Right ventricle myocardium superior (tissue), 1 donor: ENCODE results near the gene CACNB2. TPM values are rescaled to one million over a fixed set of nuclear protein-coding genes. Genes with fewer than 3 reads are reported as not detected.
A peak's percentile ranks its signal among the peaks of the same experiment; 100 is the strongest.
"Not testable (repeated sequence)": the region's sequence is repeated elsewhere in the genome, so short reads cannot be mapped to it uniquely, and the experiment has no call there.

Experiments used
- ATAC-seq: fragments of 200-7000 bp; cut with Tn5 transposase; one replicate; pipeline ENCODE4 v1.9.1; 2020; ENCODE audit warnings: mild to moderate bottlenecking; ENCODE audit not compliant: poor library complexity
- DNase-seq: peaks from one replicate; pipeline ENCODE4 v3.0.0-alpha.2; 2020
- intact Hi-C: fragments of 100-400 bp; cut with DNase I; formaldehyde crosslinking; loops from one replicate; pipeline ENCODE4 v1.11.2; 2022
- total RNA-seq: library from RNA; stranded (reverse); fragmentation: NEBNext Ultra II Directional; extraction: Animal tissue kit (Norgen Biotek cat#: 25700); gene quantifications from one replicate; pipeline ENCODE4 v1.2.1, GENCODE V29; 2021
- donor health status: DM: no; HTN: yes; CAD: no; lungs with severe emphysema.

Gene CACNB2
- total RNA-seq, 1 donor from 2014 or later, result 45.7 TPM

GRCh38 chr10:18181382-18181781 lies 41.2 kb downstream of the CACNB2 start:
- DNase-seq, intact Hi-C loops, ATAC-seq: not testable (repeated sequence)

GRCh38 chr10:18185621-18186020 lies 45.4 kb downstream of the CACNB2 start:
- DNase-seq (no peak), ATAC-seq (no peak)
- intact Hi-C loops, result no loop called here

GRCh38 chr10:18190840-18191239 lies 50.6 kb downstream of the CACNB2 start:
- intact Hi-C loops, result no loop called here
- ATAC-seq, result no peak
- no peak for DNase-seq

GRCh38 chr10:18194634-18195033 lies 54.4 kb downstream of the CACNB2 start:
- DNase-seq, result no peak
- intact Hi-C loops, result no loop called here
- ATAC-seq, result no peak

GRCh38 chr10:18195060-18195799 lies 55.0 kb downstream of the CACNB2 start:
- intact Hi-C loops, result no loop called here
- ATAC-seq (peak; percentile 52), DNase-seq (no peak)

- ATAC-seq, result no peak
- intact Hi-C loops, result no loop called here
- DNase-seq, result no peak
These were observed 56.8 kb downstream of the CACNB2 start for GRCh38 chr10:18196806-18197550.

GRCh38 chr10:18197706-18198105 lies 57.5 kb downstream of the CACNB2 start:
- ATAC-seq (no peak), DNase-seq (no peak)
- intact Hi-C loops, result no loop called here

GRCh38 chr10:18201877-18202276 lies 61.7 kb downstream of the CACNB2 start:
- intact Hi-C loops, result no loop called here
- DNase-seq, result no peak
- ATAC-seq, result no peak

GRCh38 chr10:18202680-18203460 lies 62.6 kb downstream of the CACNB2 start:
- ATAC-seq (peak; percentile 44), DNase-seq (no peak)
- intact Hi-C loops, result no loop called here

- no peak for DNase-seq
- no peak for ATAC-seq
- intact Hi-C loops, result no loop called here
These were observed 63.2 kb downstream of the CACNB2 start for GRCh38 chr10:18203471-18203870.

GRCh38 chr10:18204039-18204835 lies 64.0 kb downstream of the CACNB2 start:
- no peak for ATAC-seq
- DNase-seq, result no peak
- intact Hi-C loops, result no loop called here

- DNase-seq, result no peak
- no peak for ATAC-seq
- intact Hi-C loops, result no loop called here
These were observed 65.0 kb downstream of the CACNB2 start for GRCh38 chr10:18205098-18205834.

GRCh38 chr10:18208186-18208585 lies 68.0 kb downstream of the CACNB2 start:
- DNase-seq, intact Hi-C loops: not testable (repeated sequence)

GRCh38 chr10:18209241-18209640 lies 69.0 kb downstream of the CACNB2 start:
- DNase-seq (no peak), ATAC-seq (no peak)
- intact Hi-C loops, result no loop called here

More at GRCh38 chr10:18208186-18208585, 68.0 kb downstream of the CACNB2 start:
- not testable (repeated sequence) for ATAC-seq

- no peak for ATAC-seq
- intact Hi-C loops, result loop anchor here (5.0 kb wide), 1 partner anchor 298 kb away; no protein-coding TSS in a partner anchor
These were observed 70.5 kb downstream of the CACNB2 start for GRCh38 chr10:18210711-18211110.

GRCh38 chr10:18211862-18212261 lies 71.6 kb downstream of the CACNB2 start:
- ATAC-seq (no peak), DNase-seq (no peak)
- intact Hi-C loops, result loop anchor here (5.0 kb wide), 1 partner anchor 300 kb away; no protein-coding TSS in a partner anchor

More at GRCh38 chr10:18210711-18211110, 70.5 kb downstream of the CACNB2 start:
- no peak for DNase-seq

- no peak for DNase-seq
- ATAC-seq, result no peak
- intact Hi-C loops, result loop anchor here (5.0 kb wide), 1 partner anchor 301 kb away; no protein-coding TSS in a partner anchor
These were observed 73.0 kb downstream of the CACNB2 start for GRCh38 chr10:18213271-18213670.
